ENCODE data around the gene FSTL1.

Gene FSTL1, protein sequence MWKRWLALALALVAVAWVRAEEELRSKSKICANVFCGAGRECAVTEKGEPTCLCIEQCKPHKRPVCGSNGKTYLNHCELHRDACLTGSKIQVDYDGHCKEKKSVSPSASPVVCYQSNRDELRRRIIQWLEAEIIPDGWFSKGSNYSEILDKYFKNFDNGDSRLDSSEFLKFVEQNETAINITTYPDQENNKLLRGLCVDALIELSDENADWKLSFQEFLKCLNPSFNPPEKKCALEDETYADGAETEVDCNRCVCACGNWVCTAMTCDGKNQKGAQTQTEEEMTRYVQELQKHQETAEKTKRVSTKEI

DNA sequence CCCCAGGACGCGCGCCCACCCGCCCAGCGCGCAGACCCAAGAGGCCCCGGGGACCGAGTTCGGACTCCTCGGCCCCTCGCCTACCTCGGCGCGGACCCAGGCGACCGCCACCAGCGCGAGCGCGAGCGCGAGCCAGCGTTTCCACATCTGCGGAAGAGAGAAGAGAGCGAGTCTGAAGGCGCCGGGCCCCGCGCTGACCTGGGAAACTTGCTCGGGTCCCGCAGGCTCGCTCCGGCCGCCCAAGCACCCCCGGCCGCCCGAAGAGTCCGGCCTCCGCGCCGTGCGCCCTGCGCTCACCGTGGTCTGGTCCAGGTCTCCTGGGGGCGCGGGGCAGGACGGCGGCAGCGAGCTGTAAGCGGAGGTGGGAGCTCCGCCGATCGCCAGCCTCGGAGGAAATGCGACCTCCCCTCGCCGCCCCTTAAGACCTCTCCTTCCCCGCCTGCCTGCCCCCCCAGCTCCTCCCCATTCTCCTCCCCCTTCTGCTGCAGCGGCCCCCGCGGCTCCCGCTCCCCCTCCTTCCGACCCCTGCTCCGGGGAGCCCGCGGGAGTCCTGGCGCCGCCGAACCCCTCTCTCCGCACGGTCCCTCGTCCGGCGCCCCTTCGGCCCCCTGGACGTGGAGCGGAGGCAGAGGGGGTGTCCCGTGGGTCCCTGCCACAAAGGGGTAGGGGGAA is at the start of gene FSTL1:
TSS of gene FSTL1 (minus strand) at position 393 of the 672 bp plus-strand sequence. CDS start at position 147, 246 bp downstream.
- DNase-seq (ENCODE audit: low read depth), result peak; percentile 88

DNA sequence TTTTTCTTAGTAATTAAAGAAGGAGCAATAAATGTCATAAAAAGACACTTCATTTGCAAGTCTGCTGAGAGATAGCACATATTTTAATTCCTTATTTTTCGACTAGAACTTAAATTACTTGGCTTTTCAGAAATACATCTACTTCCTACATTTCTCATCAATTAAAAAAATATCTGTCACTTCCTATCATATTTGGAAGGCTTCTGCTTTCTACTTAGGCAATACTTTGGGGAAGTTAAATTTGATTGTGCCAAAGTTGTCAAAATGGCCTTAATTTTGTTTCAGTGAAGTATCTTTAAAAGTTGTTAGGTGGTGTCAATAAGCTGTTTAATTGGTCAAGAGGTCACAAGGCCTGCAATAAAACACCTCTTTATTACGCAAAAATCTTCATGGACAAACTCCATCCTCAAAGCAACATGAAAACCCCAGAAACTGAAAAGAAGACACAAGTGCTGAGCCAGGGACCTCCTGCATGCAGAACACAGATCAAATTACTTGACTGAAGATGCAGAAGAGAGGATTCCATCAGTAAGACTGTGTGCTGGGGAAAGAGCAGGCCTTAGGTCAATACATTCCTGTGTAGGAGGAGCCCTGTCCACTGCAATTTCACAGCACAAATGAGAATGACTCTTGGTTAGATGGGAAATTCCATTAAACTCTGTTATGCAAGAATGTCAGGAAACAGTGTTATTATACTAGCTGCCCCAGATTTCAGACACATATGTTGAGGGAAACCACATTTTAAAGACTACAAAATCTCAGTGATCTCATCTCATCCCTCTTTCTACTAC is 48.0 kb upstream of the FSTL1 start:
- peak; percentile 98 for DNase-seq (ENCODE audit: low read depth)

DNA sequence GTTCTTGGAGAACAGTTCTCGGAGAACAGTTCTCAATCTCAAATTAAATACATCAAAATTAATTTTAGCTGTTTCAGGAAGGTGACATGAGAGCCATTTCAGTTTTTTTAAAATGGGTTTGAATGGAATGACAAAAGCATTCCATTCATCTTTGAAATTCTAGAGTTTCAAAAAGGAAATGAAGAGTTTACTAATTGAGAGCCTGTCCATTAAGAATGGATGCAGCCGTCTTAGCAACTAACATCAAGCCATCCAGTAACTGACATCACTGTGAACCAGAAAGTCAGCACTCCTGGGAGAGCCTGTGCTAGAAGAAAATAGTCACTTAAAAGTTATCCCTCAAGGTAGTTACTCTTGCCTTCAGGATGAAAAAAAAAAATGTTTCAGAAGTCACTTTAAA is 47.0 kb upstream of the FSTL1 start:
- no peak for DNase-seq (ENCODE audit: low read depth)

DNA sequence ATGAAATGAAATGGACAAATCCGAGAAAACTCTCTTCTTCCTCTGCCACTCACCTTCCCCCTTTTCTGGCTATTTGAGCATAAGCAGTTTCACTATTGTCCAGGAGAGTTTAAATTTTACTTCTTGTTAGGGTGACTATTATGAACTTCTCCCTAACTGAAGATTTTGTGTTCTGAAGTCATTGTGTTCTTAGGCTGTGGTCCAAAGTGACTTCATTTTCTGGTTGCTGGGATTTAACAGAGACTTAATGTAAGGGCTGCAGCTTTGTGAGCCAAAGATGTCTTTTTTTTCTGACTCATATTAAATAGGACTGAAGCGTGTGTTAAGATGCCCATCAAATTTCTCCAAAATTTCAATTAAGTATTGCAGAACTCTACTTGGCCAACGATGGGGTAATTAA is 46.5 kb upstream of the FSTL1 start:
- DNase-seq (ENCODE audit: low read depth), result peak; percentile 83

DNA sequence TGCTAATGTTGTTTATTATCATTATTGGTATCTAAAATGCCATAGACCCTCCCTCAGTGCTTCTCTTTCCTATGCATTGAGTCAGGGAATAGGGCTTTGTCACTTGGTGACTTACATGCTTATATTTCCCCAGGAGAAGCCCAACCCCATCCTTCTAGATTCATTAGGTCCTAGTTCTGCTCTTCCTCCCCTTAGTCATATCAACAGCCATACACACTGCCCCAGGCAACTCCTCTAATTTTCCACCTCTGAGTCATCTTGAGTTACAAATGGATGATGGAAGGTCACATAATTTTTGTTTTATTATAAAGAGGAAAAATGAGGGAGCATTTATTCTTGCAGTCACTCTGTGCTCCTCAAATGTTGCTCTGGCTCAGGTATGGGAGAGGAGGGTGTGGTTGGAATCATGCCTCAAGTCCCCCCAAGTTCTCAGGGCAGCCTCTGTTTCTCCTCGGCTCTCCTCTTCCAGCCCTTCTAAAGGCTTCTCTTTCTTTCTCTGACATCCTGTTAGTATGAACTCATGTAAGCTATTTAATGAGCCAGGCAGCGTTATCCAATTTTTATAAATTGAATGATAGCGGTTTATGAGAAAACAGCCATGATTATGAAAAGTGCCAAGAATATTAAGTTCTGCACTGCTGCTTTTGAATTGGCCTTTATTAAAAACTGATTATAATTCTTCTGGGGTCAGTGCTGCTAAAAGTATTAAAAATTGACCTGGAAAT is 45.6 kb upstream of the FSTL1 start:
- peak; percentile 74 for DNase-seq (ENCODE audit: low read depth)

DNA sequence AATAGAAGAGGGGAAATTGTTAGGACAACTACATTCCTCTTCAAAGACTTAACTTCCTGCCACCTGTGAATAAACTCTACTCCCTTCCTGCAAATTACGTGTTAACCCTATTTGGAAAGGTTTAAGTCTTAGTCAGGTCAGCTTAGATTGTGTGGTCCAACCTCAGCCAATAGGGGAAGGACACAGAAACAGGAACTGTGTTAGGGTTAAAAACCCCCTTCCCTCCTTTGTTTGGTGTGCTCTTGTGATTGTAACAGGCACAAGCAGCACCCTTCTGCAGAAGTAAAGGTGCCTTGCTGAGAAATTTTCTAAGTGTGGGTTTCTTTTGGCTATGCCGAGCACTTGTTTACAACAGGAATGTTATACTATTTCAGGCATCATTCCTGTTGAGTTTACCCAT is 45.0 kb upstream of the FSTL1 start:
- no peak for DNase-seq (ENCODE audit: low read depth)

DNA sequence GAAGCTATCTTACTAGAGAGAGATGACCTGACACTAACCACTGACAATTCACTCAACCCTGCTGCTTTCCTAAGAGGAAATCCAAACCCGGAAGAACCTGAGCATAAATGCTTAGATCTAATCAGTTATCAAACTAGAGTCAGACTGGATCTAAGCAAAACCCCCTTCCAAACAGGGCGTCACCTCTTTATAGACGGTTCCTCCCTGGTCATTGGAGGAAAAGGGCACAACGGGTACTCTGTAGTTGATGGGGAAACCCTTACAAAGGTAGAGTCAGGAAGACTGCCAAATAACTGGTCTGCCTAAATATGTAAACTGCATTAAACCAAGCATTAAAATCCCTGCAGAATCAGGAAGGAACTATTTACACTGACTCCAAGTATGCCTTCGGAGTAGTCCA is 41.3 kb upstream of the FSTL1 start:
- DNase-seq (ENCODE audit: low read depth), result no peak

DNA sequence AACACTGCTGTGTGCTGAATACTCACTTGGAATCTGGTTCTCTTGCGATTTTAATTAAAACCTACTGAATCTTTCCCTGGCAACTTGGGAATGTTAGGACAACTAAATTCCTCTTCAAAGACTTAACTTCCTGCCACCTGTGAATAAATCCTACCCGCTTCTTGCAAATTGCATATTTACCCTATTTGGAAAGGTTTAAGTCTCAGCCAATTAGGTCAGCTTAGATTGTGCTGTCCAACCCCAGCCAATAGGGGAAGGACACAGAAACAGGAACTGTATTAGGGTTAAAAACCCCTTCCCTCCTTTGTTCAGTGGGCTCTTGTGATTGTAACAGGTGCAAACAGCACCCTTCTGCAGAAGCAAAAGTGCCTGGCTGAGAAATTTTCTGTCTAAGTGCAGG is 38.6 kb upstream of the FSTL1 start:
- DNase-seq (ENCODE audit: low read depth), result no peak

DNA sequence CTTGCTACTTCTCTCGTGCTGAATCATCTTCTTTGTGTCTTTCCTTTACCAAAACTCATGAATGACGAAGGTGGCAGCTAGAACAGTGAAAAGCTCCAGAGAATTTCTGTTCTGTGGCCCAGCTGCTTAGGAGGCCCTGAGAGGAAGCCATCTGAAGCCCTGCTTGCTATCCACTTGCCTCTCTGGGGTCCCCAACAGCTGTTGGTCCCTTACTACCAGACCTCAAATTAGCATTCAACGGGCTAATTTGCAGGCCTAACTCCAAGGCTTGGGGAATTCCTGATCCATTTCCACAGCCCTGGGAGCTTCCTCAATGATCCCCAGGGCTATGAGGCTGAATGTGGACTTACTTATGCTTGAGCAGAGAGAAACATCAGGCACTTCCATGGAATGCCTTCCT is 37.5 kb upstream of the FSTL1 start:
- DNase-seq (ENCODE audit: low read depth), result no peak

DNA sequence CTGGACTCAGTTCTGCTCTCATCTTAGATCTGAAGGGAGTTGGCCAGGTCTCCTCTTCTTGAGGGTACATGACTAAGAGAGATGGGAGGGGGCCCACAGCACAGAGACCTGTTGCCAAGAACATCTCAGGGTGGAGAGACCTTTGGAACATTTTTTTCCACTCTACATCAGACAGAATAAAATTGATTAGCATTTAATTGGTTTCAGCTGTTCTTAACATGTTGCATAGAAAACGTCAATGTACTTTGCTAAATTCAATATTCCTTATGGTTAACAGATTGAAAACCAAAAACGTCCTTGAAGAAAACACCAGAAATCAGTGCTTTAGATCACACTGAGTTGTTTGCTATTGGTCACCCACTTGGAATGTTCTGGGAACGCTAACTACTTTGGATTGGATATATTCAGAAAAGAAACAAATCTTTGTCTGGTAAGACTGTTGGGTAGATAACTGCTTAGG is 36.4 kb upstream of the FSTL1 start:
- peak; percentile 72 for DNase-seq (ENCODE audit: low read depth)

DNA sequence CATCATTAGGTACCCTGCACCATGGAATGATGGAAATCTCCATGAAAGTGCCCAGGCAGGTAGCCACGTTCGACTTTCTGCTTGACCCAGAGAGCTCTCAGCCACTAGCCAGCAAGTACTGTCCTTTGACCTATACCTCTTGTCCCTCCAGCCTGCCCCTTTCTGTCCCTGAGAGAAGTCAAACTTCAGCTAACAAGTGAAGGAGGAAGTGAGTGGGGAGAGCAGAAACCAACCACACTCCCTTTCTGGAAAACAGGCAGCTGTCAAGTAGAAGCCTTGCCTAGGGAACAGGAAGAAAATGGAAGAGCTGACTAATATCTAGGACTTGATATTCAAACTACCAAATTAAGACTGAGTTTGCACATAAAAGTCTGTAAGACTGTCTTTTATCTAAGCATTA is 30.3 kb upstream of the FSTL1 start:
- DNase-seq (ENCODE audit: low read depth), result no peak

DNA sequence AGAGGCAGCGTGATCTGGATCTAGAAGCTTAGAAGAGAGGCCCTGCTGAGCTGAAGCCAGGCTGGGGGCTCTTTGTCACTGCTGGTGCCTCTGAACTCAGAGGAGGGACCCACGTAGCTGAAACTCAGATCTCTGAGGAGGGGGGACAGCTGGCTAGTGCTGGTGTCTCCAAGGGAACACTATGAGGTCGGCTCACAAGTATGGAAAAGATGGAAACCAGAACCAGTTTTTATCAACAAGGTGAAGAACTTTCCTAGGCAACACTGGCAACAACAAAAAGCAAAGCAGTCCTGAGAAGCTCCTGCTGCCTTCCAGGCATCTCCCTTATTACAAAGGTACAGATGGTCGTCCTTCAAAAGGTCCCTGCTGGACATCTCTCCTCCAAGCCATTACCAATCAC is 27.0 kb upstream of the FSTL1 start:
- DNase-seq (ENCODE audit: low read depth), result no peak

DNA sequence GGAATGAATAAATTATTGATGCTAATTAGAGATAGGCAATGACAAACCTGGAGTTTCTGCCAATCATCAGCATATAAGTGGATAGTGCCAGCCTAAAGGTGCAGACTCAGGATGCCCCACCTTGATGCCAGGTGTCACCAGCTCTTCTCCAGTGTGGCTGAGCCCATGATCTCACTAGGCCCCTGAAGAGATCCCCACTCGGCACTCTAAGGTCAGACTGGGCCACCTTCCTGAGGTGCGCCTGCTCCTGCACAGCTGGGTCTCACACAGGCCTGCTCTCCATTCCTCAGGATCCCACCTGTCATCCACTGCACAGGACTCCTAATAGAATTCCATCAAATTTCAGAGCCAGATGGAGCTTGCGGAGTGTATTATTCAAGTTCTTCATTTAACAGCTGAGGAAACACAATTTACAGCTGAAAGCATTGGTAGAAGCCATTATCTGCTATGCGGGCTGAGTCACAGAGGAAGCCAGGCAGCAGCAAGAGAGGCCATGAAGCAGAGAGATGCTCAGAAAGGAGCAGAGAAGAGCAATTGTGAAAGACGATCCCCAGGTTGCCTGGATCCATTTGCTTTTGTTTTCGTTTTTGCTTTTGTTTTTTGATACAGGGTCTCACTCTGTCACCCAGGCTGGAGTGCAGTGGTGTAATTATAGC is 25.1 kb upstream of the FSTL1 start:
- no peak for DNase-seq (ENCODE audit: low read depth)

DNA sequence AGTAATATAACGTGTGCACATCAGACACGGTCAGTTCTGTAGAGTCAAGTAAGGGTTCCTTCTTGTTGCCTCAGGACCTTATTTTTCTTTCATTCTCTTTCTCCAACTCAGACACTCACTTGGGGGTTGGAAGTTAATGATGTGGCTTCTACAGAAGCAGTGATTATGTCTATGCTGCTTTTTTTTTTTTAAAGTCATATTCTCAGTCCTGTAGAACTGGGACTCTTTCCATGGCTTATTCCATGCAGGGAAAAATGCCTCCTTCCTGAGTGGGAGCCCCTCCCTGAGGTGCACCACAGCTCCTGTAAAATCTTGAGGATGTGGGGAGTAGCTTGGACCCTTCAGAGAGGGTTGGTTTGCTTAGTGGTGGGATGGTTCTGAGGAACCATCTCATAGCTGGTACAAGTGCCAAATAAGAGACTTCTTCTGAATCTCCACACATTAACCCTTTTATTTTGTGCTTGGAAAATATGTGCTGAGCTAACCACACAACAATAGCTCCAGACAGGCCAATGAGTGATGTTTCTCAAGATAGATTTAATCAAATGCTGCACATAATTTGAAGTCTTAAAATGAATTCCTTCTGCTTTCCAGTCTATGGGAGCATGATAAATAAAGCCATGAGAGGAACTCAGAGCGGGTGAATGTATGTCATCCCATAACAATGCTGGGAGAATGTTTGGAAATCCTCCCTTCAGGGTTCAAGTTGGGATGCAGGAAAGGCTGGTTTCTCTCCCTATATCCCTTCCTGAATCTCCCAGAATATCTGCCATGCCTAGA is 23.3 kb upstream of the FSTL1 start:
- DNase-seq (ENCODE audit: low read depth), result no peak

DNA sequence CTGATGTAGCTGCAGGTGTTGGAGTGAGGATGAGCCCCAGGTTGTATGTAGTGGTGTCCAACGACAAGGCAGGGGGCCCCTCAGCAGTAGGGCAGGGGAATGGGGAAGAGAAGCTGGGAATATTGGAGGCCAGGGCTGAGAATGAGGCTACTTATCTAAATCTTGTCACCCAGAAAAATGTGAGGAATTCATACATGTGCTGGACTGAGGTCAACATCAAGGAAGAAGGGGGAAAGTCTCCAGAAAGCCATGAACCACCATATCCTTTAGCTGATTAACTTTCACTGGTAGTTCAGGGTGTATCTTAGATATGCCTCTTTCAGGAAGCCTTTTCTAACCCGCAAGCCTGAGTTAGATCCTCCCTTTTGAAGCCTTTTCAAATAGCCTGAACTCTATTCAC is 22.6 kb upstream of the FSTL1 start:
- no peak for DNase-seq (ENCODE audit: low read depth)

DNA sequence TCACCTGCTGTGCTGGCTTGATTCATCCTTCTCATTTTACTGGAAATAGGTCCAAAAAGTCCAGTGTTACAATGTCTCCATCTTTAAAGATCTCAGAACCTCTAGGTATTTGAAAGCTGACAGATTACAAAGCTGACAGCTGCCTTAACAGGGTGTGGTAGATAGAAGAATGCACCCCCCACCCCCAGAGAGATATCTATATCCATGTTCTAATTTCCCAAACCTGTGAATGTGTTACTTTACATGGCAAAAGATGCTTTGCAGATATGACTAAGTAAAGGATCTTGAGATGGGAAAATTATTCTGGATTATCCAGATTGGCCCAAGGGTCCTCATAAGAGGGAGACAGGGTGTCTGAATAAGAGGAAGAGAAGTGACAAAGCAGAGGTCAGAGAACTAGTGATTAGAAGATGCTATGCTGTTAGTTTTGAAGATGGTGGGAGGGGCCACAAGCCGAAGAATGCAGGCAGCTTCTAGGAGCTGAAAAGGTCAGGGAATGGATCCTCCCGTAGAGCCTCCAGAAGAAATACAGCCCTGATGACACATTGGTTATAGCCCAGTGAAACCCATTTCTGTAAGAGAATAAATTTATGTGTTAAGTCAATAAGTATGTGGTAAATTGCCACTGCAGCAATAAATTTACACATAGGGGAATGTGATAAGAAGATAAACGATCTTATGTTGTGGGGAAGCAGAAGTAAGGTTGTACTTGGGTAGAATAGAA is 21.5 kb upstream of the FSTL1 start:
- no peak for DNase-seq (ENCODE audit: low read depth)

DNA sequence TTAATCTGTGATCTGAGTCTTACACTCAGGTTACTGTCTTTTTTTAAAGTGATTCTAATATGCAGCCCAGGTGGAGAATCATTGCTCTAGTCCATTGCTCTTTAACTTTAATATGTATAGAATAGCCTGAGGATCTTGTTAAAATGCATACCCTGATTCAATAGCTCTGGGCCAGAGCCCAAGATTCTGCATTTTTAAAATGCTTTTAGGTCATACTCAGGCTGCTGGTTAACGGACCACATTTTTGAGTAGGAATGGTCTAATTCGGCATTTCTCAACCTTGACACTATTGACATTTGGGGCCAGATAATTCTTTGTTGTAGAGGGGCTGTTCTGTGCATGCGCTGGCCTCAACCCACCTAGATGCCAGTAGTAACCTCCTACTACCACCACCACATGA is 20.9 kb upstream of the FSTL1 start:
- DNase-seq (ENCODE audit: low read depth), result peak; percentile 39

DNA sequence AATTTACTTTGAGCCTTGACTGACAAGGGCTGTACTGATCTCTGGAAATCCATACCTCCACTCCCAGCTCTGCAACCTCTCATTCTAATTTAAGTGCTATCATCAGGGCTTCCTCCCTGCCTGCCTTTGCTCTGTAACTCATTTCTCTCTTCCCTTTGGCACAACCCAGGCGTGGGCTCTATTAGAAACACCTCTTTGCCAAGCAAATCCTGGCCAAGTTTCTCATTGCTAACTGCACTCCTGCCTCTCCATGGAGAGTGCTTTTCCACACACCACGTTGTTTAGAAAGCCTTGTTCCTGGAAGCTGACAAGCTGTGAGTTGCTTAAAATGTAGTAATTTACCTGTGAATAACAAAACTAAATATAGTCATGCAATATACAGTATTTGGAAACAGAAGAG is 20.1 kb upstream of the FSTL1 start:
- DNase-seq (ENCODE audit: low read depth), result peak; percentile 26

DNA sequence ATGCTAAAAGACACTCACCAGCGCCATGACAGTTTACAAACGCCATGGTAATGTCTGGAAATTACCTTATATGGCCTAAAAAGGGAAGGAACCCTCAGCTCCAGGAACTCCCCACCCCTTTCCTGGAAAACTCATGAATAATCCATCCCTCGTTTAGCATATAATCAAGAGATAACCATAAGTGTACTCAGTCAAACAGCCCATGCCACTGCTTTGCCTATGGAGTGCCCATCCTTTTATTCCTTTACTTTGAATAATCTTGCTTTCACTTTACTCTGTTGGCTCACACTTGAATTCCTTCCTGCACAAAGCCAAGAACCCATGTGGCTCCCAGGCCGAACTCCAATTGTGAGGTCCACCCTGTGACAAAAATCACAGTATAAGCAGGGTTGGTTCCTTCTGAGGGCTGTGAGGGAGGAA is 19.1 kb upstream of the FSTL1 start:
- DNase-seq (ENCODE audit: low read depth), result no peak

DNA sequence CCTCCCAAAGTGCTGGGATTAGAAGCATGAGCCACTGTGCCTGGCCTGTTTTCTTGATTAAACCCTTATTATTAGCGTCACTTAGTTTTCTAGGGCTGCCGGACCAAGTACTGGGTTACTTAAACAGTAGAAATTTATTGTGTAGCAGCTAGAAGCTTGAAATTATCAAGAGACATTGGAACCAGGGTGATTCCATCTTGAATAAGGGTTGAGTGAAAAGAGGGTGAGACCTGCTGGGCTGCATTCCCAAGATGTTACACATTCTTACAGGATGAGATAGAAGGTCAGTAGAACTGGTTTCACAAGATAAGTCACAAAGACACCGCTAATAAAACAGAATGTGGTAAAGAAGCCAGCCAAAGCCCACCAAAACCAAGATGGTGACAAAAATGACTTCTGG is 18.6 kb upstream of the FSTL1 start:
- DNase-seq (ENCODE audit: low read depth), result no peak
